CD4-positive, alpha-beta memory T cell (primary cell): ENCODE results near the gene TYMP. TPM values are rescaled to one million over a fixed set of nuclear protein-coding genes. Genes with fewer than 3 reads are reported as not detected.

Source experiments
- polyA plus RNA-seq, 2 donors: library from polyadenylated mRNA; unstranded; fragments of 300-500 nt; fragmentation: Illumina TruSeq; gene quantifications; one replicate each; pipeline ENCODE4 v1.2.3, GENCODE V29; 2021
- total RNA-seq, 2 experiments: library from RNA; stranded (reverse); gene quantifications; one replicate each; pipeline ENCODE4 v1.2.3, GENCODE V29; 2021

The TYMP gene
- total and polyA plus RNA-seq, 4 experiments from 2014 or later, result 15.7 to 30.9 (median 20.0) TPM

Other genes starting within 250 kb of the TYMP start
- 1 to 10 TPM; 2.8 to 4.6 TPM for gene PLXNB2, start 222.4 kb downstream of the TYMP start, total RNA-seq
- under 1 TPM in 1 of 2 donors, not detected in 1; 0.40 TPM for gene PLXNB2, start 222.4 kb downstream of the TYMP start, polyA plus RNA-seq
- gene DENND6B, start 203.0 kb downstream of the TYMP start, total RNA-seq, result 1 to 10 TPM; 1.5 to 2.4 TPM
- under 1 TPM; 0.22 to 0.36 TPM for gene DENND6B, start 203.0 kb downstream of the TYMP start, polyA plus RNA-seq
- 10 to 100 TPM; 80.1 to 91.2 TPM for gene PPP6R2, start 186.7 kb downstream of the TYMP start, total RNA-seq
- gene PPP6R2, start 186.7 kb downstream of the TYMP start, polyA plus RNA-seq, result 10 to 100 TPM; 13.3 to 27.7 TPM
- gene SBF1, start 55.0 kb downstream of the TYMP start, total RNA-seq, result 100 to 1,000 TPM; 217 to 221 TPM
- gene SBF1, start 55.0 kb downstream of the TYMP start, polyA plus RNA-seq, result 10 to 100 TPM; 13.2 to 42.9 TPM
- gene ADM2, start 48.5 kb downstream of the TYMP start, total RNA-seq, result 1 to 10 TPM; 4.4 to 4.5 TPM
- gene ADM2, start 48.5 kb downstream of the TYMP start, polyA plus RNA-seq, result under 1 TPM; 0.07 to 0.48 TPM
- gene MIOX, start 43.2 kb downstream of the TYMP start, total RNA-seq, result not detected
- not detected for gene MIOX, start 43.2 kb downstream of the TYMP start, polyA plus RNA-seq
- 100 to 1,000 TPM; 152 to 155 TPM for gene LMF2, start 22.3 kb downstream of the TYMP start, total RNA-seq
- gene LMF2, start 22.3 kb downstream of the TYMP start, polyA plus RNA-seq, result 10 to 100 TPM; 21.7 to 33.8 TPM
- gene NCAPH2, start 21.8 kb downstream of the TYMP start, total RNA-seq, result 10 to 100 TPM; 81.1 to 81.8 TPM
- 10 to 100 TPM; 36.4 to 36.9 TPM for gene NCAPH2, start 21.8 kb downstream of the TYMP start, polyA plus RNA-seq
- not detected for gene SCO2, start 4.4 kb downstream of the TYMP start, total RNA-seq
- gene SCO2, start 4.4 kb downstream of the TYMP start, polyA plus RNA-seq, result 1 to 10 TPM; 3.6 to 8.1 TPM
- gene KLHDC7B, start 15.9 kb upstream of the TYMP start, total RNA-seq, result 1 to 10 TPM; 7.0 to 7.5 TPM
- gene KLHDC7B, start 15.9 kb upstream of the TYMP start, polyA plus RNA-seq, result 1 to 10 TPM; 4.3 to 7.5 TPM
- not detected for gene SYCE3, start 32.9 kb upstream of the TYMP start, total RNA-seq
- gene SYCE3, start 32.9 kb upstream of the TYMP start, polyA plus RNA-seq, result under 1 TPM in 1 of 2 donors, not detected in 1; 0.83 TPM
- 10 to 100 TPM; 68.0 to 70.0 TPM for gene CPT1B, start 48.4 kb upstream of the TYMP start, total RNA-seq
- gene CPT1B, start 48.4 kb upstream of the TYMP start, polyA plus RNA-seq, result 1 to 10 TPM in 1 of 2 donors, not detected in 1; 2.3 TPM
- gene CHKB, start 52.8 kb upstream of the TYMP start, total RNA-seq, result 100 to 1,000 TPM; 178 to 196 TPM
- gene CHKB, start 52.8 kb upstream of the TYMP start, polyA plus RNA-seq, result 10 to 100 TPM; 30.7 to 40.3 TPM
- gene MAPK8IP2, start 70.8 kb upstream of the TYMP start, total RNA-seq, result under 1 TPM; 0.22 to 0.49 TPM
- gene MAPK8IP2, start 70.8 kb upstream of the TYMP start, polyA plus RNA-seq, result not detected
- gene ARSA, start 98.1 kb upstream of the TYMP start, total RNA-seq, result 10 to 100 TPM; 83.2 to 86.8 TPM
- 10 to 100 TPM in 1 of 2 donors, 1 to 10 TPM in 1; 7.8 to 13.0 TPM for gene ARSA, start 98.1 kb upstream of the TYMP start, polyA plus RNA-seq
- gene SHANK3, start 142.8 kb upstream of the TYMP start, total RNA-seq, result not detected
- not detected for gene SHANK3, start 142.8 kb upstream of the TYMP start, polyA plus RNA-seq
- not detected for gene ACR, start 208.2 kb upstream of the TYMP start, total RNA-seq
- gene ACR, start 208.2 kb upstream of the TYMP start, polyA plus RNA-seq, result not detected